Measurements from ENCODE around the gene HAX1. TPM values are rescaled to one million over a fixed set of nuclear protein-coding genes. Genes with fewer than 3 reads are reported as not detected.
"Not testable (repeated sequence)": the region's sequence is repeated elsewhere in the genome, so short reads cannot be mapped to it uniquely, and the experiment has no call there.

HAX1 gene
- total and polyA plus RNA-seq, 2 of the 8 experiments (the other 6 are each of a cell fraction or from before 2014, with no cell fraction given), result 82.2 to 115 TPM

DNA sequence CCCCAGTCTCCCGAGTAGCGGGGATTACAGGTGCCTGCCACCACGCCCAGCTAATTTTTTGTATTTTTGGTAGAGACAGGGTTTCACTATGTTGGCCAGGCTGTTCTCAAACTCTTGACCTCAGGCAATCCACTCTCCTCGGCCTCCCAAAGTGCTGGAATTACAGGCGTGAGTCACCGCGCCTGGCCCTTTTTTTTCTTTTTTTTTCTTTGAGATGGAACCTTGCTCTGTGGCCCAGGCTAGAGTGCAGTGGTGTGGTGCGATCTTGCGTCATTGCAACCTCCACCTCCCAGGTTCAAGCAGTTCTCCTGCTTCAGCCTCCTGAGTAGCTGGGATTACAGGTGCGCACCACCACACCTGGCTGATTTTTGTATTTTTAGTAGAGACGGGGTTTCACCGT lies 39.3 kb upstream of the HAX1 start:
- H4K20me1 ChIP-seq (replicated peaks in 1 of 2; ENCODE audit: control insufficient read depth in 1 of 2, insufficient read depth in 2 of 2, low read length in 2 of 2); H3K27ac ChIP-seq (ENCODE audit: low read depth, low read length); H3K18ac ChIP-seq (ENCODE audit: extremely low read depth, low read length); H3K4me1 ChIP-seq (replicated peaks in 1 of 4; ENCODE audit: control insufficient read depth in 3 of 4, insufficient read depth in 4 of 4, low read length in 3 of 4); H4K5ac ChIP-seq (ENCODE audit: insufficient read length, low read depth, low read length); H2BK12ac ChIP-seq (ENCODE audit: low read depth, low read length); H3K27me3 ChIP-seq (replicated peaks in 1 of 4; ENCODE audit: control insufficient read depth in 3 of 4, extremely low read depth in 1 of 4, insufficient read depth in 3 of 4, low read length in 3 of 4); CTCF ChIA-PET (ENCODE audit: partially characterized antibody); H4K91ac ChIP-seq (replicated peaks; ENCODE audit: insufficient read length, low read length); DNase-seq (ENCODE audit: low read depth in 1 of 2, low spot score in 2 of 2); H2AFZ ChIP-seq (ENCODE audit: low read length); H2AK5ac ChIP-seq (ENCODE audit: low read depth, low read length); H3K23me2 ChIP-seq (ENCODE audit: low read depth, low read length); H3K4ac ChIP-seq (replicated peaks; ENCODE audit: insufficient read length, low read depth, low read length); H2BK15ac ChIP-seq (ENCODE audit: low read length); H3K23ac ChIP-seq (ENCODE audit: insufficient read length); H3K9me3 ChIP-seq (ENCODE audit: insufficient read depth in 2 of 2, low read depth in 1 of 2, low read length in 1 of 2); H2BK20ac ChIP-seq (ENCODE audit: low read length); H3K4me2 ChIP-seq (ENCODE audit: insufficient read depth in 1 of 2, low read depth in 2 of 2, low read length in 2 of 2); H2BK120ac ChIP-seq (replicated peaks; ENCODE audit: low read depth, low read length); H3K56ac ChIP-seq (replicated peaks; ENCODE audit: insufficient read length, low read depth, low read length); H3K79me1 ChIP-seq (ENCODE audit: low read depth, low read length); FAIRE-seq; H3K4me3 ChIP-seq (ENCODE audit: extremely low read depth in 1 of 4, insufficient read depth in 2 of 4, low read depth in 3 of 4, low read length in 4 of 4); H3K9ac ChIP-seq (replicated peaks in 1 of 4; ENCODE audit: extremely low read depth in 1 of 4, low read depth in 3 of 4, low read length in 3 of 4); H2BK5ac ChIP-seq (ENCODE audit: low read depth, low read length); H4K8ac ChIP-seq (ENCODE audit: extremely low read depth, insufficient read depth, low read length); H3K14ac ChIP-seq (ENCODE audit: insufficient read length): not testable (repeated sequence)
- Histone ChIP-seq H3K79me2 (ENCODE audit: control insufficient read depth in 1 of 2, insufficient read depth in 2 of 2, low read length in 2 of 2) (peaks cover 4 to 79% of the 10 kb centered on the region in 2 experiments; a peak in 3 of 4 replicates), H3K36me3 (ENCODE audit: control insufficient read depth in 2 of 4, insufficient read depth in 4 of 4, low read length in 3 of 4) (peaks cover 43 to 90% (median 74%) of the 10 kb centered on the region in 4 experiments)
- POLR2A ChIA-PET (ENCODE audit: partially characterized antibody), result interaction anchor here (0.7 to 1.0 kb wide), 2 partner anchors 36 to 582 kb away, joined by 3 read pairs; no protein-coding TSS in a partner anchor
- WGBS, 2 experiments (ENCODE audit: extremely low coverage in 1 of 2, insufficient coverage in 1 of 2, insufficient read length in 1 of 2, insufficient replicate concordance in 2 of 2, low coverage in 1 of 2, low lambda C conversion rate in 2 of 2, missing lambda C conversion rate in 1 of 2), result 97% methylated on average over 12 of the region's 12 CpGs; no CpG with 5 or more reads in 1 of the 2 experiments

Data from H1 (cell line).